VCaP (cell line): ENCODE measurements around the gene ITCH.
"Not testable (repeated sequence)": the region's sequence is repeated elsewhere in the genome, so short reads cannot be mapped to it uniquely, and the experiment has no call there.

Source experiments
- H3K27ac ChIP-seq: fragments of 450-650 bp; 2 replicates; pipeline ENCODE4 v1.5.1; 2017
- TF ChIP-seq, protein P1 (sequence below): fragments of 450-650 bp; conservative IDR thresholded peaks from 2 replicates; pipeline ENCODE4 v1.5.1; 2017; ENCODE audit warnings: mild to moderate bottlenecking, moderate library complexity

Gene ITCH

DNA sequence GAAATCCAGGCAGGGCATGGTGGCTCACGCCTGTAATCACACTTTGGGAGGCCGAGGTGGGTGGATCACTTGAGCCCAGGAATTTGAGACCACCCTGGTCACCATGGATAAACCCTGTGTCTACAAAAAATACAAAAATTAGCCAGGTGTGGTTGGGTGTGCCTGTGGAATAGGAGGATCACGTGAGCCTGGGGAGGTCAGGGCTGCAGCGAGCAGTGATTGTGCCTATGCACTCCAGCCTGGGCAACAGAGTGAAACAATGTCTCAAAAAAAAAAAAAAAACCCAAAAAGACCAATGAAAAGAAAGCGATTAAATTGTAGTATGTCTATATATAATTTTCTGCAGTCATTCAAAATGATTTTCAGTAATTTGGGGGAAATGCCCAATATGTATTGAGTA, 70.3 kb downstream of the ITCH start:
- TF ChIP-seq, protein P1, sequence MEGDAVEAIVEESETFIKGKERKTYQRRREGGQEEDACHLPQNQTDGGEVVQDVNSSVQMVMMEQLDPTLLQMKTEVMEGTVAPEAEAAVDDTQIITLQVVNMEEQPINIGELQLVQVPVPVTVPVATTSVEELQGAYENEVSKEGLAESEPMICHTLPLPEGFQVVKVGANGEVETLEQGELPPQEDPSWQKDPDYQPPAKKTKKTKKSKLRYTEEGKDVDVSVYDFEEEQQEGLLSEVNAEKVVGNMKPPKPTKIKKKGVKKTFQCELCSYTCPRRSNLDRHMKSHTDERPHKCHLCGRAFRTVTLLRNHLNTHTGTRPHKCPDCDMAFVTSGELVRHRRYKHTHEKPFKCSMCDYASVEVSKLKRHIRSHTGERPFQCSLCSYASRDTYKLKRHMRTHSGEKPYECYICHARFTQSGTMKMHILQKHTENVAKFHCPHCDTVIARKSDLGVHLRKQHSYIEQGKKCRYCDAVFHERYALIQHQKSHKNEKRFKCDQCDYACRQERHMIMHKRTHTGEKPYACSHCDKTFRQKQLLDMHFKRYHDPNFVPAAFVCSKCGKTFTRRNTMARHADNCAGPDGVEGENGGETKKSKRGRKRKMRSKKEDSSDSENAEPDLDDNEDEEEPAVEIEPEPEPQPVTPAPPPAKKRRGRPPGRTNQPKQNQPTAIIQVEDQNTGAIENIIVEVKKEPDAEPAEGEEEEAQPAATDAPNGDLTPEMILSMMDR = no peak
- no peak overlapping the region for H3K27ac ChIP-seq

DNA sequence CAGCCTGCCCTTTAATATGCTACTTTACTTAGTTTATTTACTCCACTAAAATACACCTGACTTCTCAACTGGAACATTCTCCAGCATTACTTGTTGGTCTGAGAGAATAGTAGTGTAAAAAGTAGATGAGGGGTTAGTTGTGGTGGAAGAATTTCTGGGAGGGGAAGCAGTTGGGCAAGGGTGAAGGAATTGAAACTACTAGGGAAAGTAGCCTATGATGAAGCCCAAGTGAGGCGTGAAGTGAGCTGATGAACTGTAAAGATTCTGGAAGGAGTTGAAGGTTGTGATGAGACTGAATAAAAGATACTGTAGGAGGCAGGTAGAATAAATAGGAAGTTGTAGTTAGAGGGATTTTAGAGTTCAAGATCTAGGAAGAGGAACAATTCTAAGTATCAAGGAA, 72.5 kb downstream of the ITCH start:
- H3K27ac ChIP-seq = peak overlapping the region; percentile 1; the same call in 1 of the 2 replicates
- TF ChIP-seq, protein P1 = no peak

DNA sequence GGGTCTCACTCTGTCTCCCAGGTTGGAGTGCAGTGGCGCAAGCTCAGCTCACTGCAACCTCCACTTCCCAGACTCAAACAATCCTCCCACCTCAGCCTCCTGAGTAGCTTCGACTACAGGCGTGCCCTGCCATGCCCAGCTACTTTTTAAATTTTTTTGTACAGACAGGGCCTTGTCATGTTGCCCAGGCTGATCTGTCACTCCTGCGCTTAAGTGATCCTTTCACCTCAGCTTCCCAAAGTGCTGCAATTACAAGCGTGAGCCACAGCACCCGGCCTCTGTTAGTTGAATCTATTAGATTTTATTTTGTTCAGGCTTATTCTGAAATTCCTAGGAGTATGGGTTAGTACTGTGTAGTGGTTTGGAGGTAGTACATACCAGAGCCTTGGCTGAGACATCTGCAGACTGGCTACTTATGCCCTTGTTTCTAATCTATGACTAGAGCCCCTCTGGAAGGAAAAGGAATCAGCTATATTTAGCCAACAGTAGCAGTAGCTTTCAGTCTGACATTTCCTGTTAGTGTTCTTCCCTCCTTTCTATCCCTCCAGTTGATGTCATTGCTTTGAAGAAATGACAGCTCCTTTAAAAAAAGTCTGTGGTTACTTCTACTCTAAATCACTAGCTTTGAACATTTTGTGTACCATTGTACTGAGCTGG, 74.4 kb downstream of the ITCH start:
- TF ChIP-seq, protein P1 = no peak
- H3K27ac ChIP-seq = no peak overlapping the region

DNA sequence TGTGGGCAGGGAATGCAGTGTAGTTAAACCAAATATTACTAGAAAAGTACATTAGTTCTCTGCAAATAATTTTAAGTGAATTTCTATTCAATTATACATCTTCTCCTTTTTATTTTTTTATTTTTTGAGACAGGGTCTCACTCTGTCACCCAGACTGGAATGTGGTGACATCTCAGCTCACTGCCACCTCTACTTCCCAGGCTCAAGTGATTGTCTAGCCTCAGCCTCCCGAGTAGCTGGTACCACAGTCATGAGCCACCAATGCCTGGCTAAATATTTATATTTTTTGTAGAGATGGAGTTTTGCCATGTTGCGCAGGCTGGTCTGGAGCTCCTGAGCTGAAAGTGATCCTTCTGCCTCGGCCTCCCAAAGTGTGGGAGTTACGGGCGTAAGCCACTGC, 76.1 kb downstream of the ITCH start:
- H3K27ac ChIP-seq = no peak overlapping the region
- TF ChIP-seq, protein P1 = no peak

DNA sequence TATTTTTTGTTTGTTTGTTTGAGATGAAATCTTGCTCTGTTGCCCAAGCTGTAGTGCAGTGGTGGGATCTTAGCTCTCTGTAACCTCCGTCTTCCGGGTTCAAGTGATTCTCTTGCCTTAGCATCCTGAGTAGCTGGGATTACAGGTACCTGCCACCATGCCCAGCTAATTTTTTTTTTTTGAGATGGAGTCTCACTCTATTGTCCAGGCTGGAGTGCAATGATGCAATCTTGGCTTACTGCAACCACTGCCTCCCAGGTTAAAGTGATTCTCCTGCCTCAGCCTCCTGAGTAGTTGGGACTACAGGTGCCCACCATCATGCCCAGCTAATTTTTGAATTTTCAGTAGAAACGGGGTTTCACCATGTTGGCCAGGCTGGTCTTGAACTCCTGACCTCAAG, 78.3 kb downstream of the ITCH start:
- not testable (repeated sequence) for H3K27ac ChIP-seq

DNA sequence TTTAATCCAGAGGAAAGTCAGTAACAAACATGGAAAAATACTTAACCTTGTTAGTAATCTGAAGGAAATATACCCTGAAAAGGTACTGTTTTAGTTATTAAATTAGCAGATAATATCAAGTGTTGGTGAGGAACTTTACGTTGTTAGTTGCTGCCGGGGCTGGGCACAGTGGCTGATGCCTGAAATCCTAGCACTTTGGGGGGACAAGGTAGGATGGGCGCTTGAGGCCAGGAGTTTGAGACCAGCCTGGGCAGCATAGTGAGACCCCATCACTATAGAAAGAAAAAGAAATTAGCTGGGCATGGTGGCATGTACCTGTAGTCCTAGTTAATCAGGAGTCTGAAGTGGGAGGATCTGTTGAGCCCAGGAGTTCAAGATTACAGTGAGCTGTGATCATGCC, 80.5 kb downstream of the ITCH start:
- no peak overlapping the region for H3K27ac ChIP-seq
- TF ChIP-seq, protein P1 = no peak

DNA sequence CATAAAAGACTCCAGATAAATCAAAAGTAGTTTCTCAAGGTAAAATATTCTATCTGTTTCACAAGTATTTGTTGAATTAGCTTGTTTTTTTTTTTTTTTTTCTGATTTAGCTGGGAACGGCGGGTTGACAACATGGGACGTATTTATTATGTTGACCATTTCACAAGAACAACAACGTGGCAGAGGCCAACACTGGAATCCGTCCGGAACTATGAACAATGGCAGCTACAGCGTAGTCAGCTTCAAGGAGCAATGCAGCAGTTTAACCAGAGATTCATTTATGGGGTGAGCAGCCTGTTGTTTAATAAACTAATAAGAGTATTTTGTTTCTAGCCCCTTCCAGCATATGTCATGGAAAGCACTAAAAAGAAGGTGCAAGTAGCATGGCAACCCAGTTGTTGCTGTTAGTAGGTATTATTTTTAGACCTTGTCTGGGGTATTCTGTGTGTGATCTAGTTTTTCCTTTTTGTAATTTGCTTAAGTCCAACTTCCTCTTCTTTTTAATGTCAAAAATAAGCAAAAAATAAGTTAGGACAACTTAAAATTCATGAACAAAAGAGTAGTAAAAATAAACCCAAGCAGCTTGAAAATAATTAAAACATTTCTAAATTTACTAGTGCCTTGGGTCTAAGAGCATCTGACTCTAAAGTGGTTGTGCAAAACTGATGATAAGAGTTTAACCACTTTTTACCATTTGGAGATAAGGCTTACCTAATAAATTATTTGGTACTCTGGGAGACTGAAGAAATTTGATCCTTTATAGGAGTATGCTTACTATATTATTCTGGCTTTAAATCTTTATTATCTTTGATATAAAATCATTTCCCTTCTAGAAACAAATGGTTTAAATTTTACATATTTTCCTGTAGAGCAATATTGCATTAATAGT, 82.3 kb downstream of the ITCH start:
- TF ChIP-seq, protein P1 = no peak
- no peak overlapping the region for H3K27ac ChIP-seq

DNA sequence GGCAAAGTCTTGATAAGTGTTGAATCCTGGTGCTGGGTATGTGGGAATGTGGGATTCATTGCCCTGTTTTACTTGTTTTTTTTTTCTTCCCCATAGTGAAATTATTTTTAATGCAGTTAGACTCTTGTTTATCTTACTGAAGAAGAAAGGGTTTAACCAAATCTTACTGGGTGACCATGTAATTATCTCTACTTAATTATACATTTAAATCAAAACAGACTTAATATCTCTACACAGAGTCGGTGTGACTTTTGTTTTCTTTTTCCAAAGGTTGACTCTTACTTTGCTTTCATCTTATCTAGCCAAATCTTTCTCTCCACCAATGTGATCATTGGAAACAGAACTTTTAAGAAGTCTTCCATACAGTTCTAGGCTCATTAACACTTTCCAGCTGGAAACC, 85.4 kb downstream of the ITCH start:
- TF ChIP-seq, protein P1 = no peak
- no peak overlapping the region for H3K27ac ChIP-seq
